ENCODE results near the gene MAGED1. TPM values are rescaled to one million over a fixed set of nuclear protein-coding genes. Genes with fewer than 3 reads are reported as not detected.

The MAGED1 gene
- total and polyA plus RNA-seq, 2 donors (not counting 1 experiment from before 2014, with no cell fraction given), result 28.3 to 29.1 TPM

DNA sequence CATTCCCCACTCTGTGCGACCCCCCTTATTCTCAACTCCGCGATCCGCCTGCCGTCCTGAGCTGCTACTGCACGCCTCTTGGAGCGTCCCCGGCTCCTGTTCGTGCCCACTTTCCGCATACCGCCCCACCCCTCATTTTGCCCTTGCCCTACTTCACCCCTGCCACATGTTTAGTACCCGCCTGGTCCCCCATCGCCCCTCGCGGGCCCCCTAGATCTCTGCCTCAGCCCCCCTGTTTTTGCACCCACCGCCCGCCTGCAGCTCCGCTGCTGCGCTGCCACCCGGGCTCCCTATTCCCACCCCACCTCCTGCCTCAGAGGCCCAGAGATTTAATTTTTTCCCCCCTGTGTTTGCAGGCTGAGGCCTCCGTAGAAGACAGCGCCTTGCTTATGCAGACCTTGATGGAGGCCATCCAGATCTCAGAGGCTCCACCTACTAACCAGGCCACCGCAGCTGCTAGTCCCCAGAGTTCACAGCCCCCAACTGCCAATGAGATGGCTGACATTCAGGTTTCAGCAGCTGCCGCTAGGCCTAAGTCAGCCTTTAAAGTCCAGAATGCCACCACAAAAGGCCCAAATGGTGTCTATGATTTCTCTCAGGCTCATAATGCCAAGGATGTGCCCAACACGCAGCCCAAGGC is 1.4 kb downstream of the MAGED1 start:
- Histone ChIP-seq H3K4me1 (ENCODE audit: control insufficient read depth in 2 of 2, insufficient read depth in 2 of 2, low read length in 2 of 2) (peaks cover 20 to 24% of the 10 kb centered on the region in 2 donors), H3K4me2 (replicated peaks; ENCODE audit: low read depth, low read length, poor library complexity, severe bottlenecking) (peak overlapping the region; percentile 71), H3K36me3 (replicated peaks in 1 of 2; ENCODE audit: control extremely low read depth in 1 of 2, control insufficient read depth in 1 of 2, extremely low read depth in 1 of 2, insufficient read depth in 2 of 2, low read length in 1 of 2) (peaks cover 0 to 4% of the 10 kb centered on the region in 2 experiments), H4K20me1 (ENCODE audit: control insufficient read depth, insufficient read depth, low read length, poor library complexity, severe bottlenecking) (no peaks in the 10 kb centered on the region), H3K9me3 (ENCODE audit: control extremely low read depth in 1 of 3, control insufficient read depth in 2 of 3, insufficient read depth in 1 of 3, low read length in 2 of 3) (no peaks in the 10 kb centered on the region), H2AFZ (ENCODE audit: insufficient read depth, low read depth, low read length, poor library complexity, severe bottlenecking) (peak overlapping the region; percentile 75), H3K27ac (ENCODE audit: low read length in 2 of 2) (no peak overlapping the region), H3K9ac (ENCODE audit: low read length) (peak overlapping the region; percentile 57), H3K79me2 (ENCODE audit: control insufficient read depth, insufficient read depth, low read length) (no peaks in the 10 kb centered on the region), H3K27me3 (replicated peaks in 1 of 4; ENCODE audit: control extremely low read depth in 1 of 4, control insufficient read depth in 3 of 4, insufficient read depth in 4 of 4, low read length in 3 of 4) (no peaks in the 10 kb centered on the region), H3K4me3 (ENCODE audit: control extremely low read depth in 1 of 5, extremely low read depth in 1 of 5, insufficient read depth in 1 of 5, low read depth in 2 of 5, low read length in 4 of 5) (peak overlapping the region in 4 of 5 experiments; percentile 57 to 65 (median 62))
- peak overlapping the region; percentile 96 for H3K4me3 Mint-ChIP-seq
- DNase-seq, result peak; percentile 46
- H3K27me3 Mint-ChIP-seq, result no peaks in the 10 kb centered on the region
- H3K4me1 Mint-ChIP-seq, result peaks cover 23% of the 10 kb centered on the region
- ChIA-PET POLR2A (interaction anchor here (0.9 kb wide), 1 partner anchor 367 kb away, joined by 3 read pairs; no protein-coding TSS in a partner anchor), CTCF (no interaction called here)
- no peaks in the 10 kb centered on the region for H3K9me3 Mint-ChIP-seq (ENCODE audit: insufficient read depth)
- intact Hi-C loops (cut with micrococcal nuclease), result no loop called here
- H3K27ac Mint-ChIP-seq, result peak overlapping the region; percentile 80
- TF ChIP-seq CTCF (IDR thresholded peaks at IDR 0.05) (peak; percentile 10), EZH2 (IDR thresholded peaks at IDR 0.05; ENCODE audit: borderline replicate concordance, insufficient read depth, low read depth, low read length, poor library complexity, severe bottlenecking) (no peak)
- WGBS (ENCODE audit: insufficient coverage), result 2% methylated on average over 15 of the region's 25 CpGs
- peak; percentile 32 for ATAC-seq (ENCODE audit: low read depth)

- Histone ChIP-seq H3K27ac (ENCODE audit: low read length in 2 of 2) (no peak overlapping the region), H4K20me1 (ENCODE audit: control insufficient read depth, insufficient read depth, low read length, poor library complexity, severe bottlenecking) (no peaks in the 10 kb centered on the region), H2AFZ (ENCODE audit: insufficient read depth, low read depth, low read length, poor library complexity, severe bottlenecking) (no peak overlapping the region), H3K79me2 (ENCODE audit: control insufficient read depth, insufficient read depth, low read length) (no peaks in the 10 kb centered on the region), H3K27me3 (replicated peaks in 1 of 4; ENCODE audit: control extremely low read depth in 1 of 4, control insufficient read depth in 3 of 4, insufficient read depth in 4 of 4, low read length in 3 of 4) (no peaks in the 10 kb centered on the region), H3K9ac (ENCODE audit: low read length) (no peak overlapping the region), H3K36me3 (replicated peaks in 1 of 2; ENCODE audit: control extremely low read depth in 1 of 2, control insufficient read depth in 1 of 2, extremely low read depth in 1 of 2, insufficient read depth in 2 of 2, low read length in 1 of 2) (peaks cover 0 to 11% of the 10 kb centered on the region in 2 experiments), H3K4me3 (ENCODE audit: control extremely low read depth in 1 of 5, extremely low read depth in 1 of 5, insufficient read depth in 1 of 5, low read depth in 2 of 5, low read length in 4 of 5) (no peak overlapping the region), H3K4me1 (ENCODE audit: control insufficient read depth in 2 of 2, insufficient read depth in 2 of 2, low read length in 2 of 2) (peaks cover 17 to 21% of the 10 kb centered on the region in 2 donors), H3K9me3 (ENCODE audit: control extremely low read depth in 1 of 3, control insufficient read depth in 2 of 3, insufficient read depth in 1 of 3, low read length in 2 of 3) (no peaks in the 10 kb centered on the region), H3K4me2 (replicated peaks; ENCODE audit: low read depth, low read length, poor library complexity, severe bottlenecking) (no peak overlapping the region)
- DNase-seq (no peak), ATAC-seq (ENCODE audit: low read depth) (no peak)
- WGBS (ENCODE audit: insufficient coverage), result 99% methylated on average over 6 of the region's 12 CpGs
- no peak overlapping the region for H3K4me3 Mint-ChIP-seq
- CTCF ChIA-PET, result no interaction called here
- POLR2A ChIA-PET, result no interaction called here
- H3K4me1 Mint-ChIP-seq, result peaks cover 20% of the 10 kb centered on the region
- H3K9me3 Mint-ChIP-seq (ENCODE audit: insufficient read depth), result no peaks in the 10 kb centered on the region
- TF ChIP-seq CTCF (IDR thresholded peaks at IDR 0.05), result no peak
- TF ChIP-seq EZH2 (IDR thresholded peaks at IDR 0.05; ENCODE audit: borderline replicate concordance, insufficient read depth, low read depth, low read length, poor library complexity, severe bottlenecking), result no peak
- H3K27me3 Mint-ChIP-seq, result no peaks in the 10 kb centered on the region
- intact Hi-C loops (cut with micrococcal nuclease), result no loop called here
- H3K27ac Mint-ChIP-seq, result no peak overlapping the region
Measured at GRCh38 chrX:51896626-51897025, 3.2 kb downstream of the MAGED1 start.

Measured in B cell (primary cell).